ENCODE data around the gene ESYT1. TPM values are rescaled to one million over a fixed set of nuclear protein-coding genes. Genes with fewer than 3 reads are reported as not detected.

The ESYT1 gene
- polyA plus RNA-seq, 1 experiment: 127 TPM

DNA sequence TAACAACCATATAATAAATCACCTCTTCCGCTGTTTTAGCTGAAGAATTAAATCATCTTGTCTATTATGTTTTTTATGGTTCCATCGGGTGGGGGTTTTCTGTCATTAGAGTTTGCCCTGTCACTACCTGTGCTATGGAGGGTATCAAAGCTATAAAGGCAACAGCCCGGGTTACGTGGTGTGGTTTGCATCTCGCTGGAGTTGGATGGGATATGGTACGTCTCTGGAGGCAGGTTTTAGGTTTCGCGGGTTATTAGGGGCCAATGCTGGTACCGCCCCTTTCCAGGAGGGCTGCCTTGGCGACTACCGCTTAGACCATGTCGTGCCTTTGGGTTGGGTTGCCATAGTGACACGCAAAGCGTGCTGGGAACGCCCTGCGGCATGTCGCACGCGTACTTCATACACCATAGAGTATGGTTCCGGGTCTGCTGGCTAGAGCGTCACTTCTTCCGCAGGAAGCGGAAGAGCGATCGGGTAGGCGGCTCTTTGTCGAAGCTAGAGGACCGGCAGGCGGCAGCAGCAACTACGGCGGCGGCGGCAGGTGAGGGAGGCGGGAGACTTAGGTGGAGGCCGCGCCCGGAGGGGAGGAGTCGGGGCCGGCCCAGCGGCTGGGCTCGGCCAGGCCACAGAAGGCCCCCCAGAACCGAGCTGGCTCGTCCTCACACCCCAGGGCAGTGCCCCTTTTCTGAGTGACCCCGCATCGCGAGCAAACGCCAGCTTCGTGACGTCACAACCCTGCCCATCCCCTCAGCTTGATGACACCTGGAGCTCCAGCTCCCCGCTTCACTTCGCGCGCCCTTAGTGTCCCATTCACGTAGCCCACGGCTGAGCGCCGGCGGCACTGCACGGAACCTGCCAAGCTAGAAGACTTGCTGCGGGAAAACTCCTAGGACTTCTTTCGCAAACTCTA lies 10.0 kb upstream of the ESYT1 start, which contains the start of gene ZC3H10:
ZC3H10 (plus strand) TSS at position 489 of the 910 bp plus-strand sequence. CDS start 2,297 bp downstream, outside the sequence.
- ChIA-PET POLR2A (interaction anchor here (0.5 to 3.6 kb wide), 14 partner anchors 9 to 149 kb away, joined by 3 to 42 read pairs (median 6); partner anchors contain the start of genes ESYT1, MYL6, PA2G4 and RAB5B), CTCF (interaction anchor here (0.5 to 5.3 kb wide), 18 partner anchors 10 to 1910 kb away, joined by 3 to 96 read pairs (median 4); partner anchors contain the start of genes CNPY2, ESYT1, PA2G4 and RNF41)
- H3K27ac ChIP-seq (ENCODE audit: low read depth, low read length): peak within 1 kb of the TSS; percentile 90
- H3K4me3 ChIP-seq (ENCODE audit: low read depth, low read length): peak within 1 kb of the TSS; percentile 93
- no peaks in the 10 kb centered on the region for H3K27me3 ChIP-seq (ENCODE audit: control insufficient read depth, insufficient read depth, low read length)
- peak; percentile 99 for DNase-seq (ENCODE audit: low read depth, low spot score)
- peak; percentile 62 for TF ChIP-seq CTCF (IDR thresholded peaks at IDR 0.05; ENCODE audit: low read depth, low read length)
- no peaks in the 10 kb centered on the region; the same call in 1 of the 2 replicates for H3K9me3 ChIP-seq (ENCODE audit: control insufficient read depth, insufficient read depth, low read length)

- POLR2A ChIA-PET: interaction anchor here (0.6 to 3.6 kb wide), 17 partner anchors 9 to 150 kb away, joined by 3 to 42 read pairs (median 6); partner anchors contain the start of genes ESYT1, MYL6, PA2G4 and RAB5B
- peak overlapping the region; percentile 84 for H3K27ac ChIP-seq (ENCODE audit: low read depth, low read length)
- CTCF ChIA-PET: interaction anchor here (0.6 to 5.3 kb wide), 17 partner anchors 9 to 380 kb away, joined by 3 to 96 read pairs (median 4); partner anchors contain the start of genes CNPY2, ESYT1, PA2G4 and RNF41
- H3K9me3 ChIP-seq (ENCODE audit: control insufficient read depth, insufficient read depth, low read length): no peaks in the 10 kb centered on the region; the same call in 1 of the 2 replicates
- H3K27me3 ChIP-seq (ENCODE audit: control insufficient read depth, insufficient read depth, low read length): no peaks in the 10 kb centered on the region
- TF ChIP-seq CTCF (IDR thresholded peaks at IDR 0.05; ENCODE audit: low read depth, low read length): no peak
- DNase-seq (ENCODE audit: low read depth, low spot score): no peak
- H3K4me3 ChIP-seq (ENCODE audit: low read depth, low read length): peak overlapping the region; percentile 92
Measured at GRCh38 chr12:56118688-56119357, 9.2 kb upstream of the ESYT1 start.

DNA sequence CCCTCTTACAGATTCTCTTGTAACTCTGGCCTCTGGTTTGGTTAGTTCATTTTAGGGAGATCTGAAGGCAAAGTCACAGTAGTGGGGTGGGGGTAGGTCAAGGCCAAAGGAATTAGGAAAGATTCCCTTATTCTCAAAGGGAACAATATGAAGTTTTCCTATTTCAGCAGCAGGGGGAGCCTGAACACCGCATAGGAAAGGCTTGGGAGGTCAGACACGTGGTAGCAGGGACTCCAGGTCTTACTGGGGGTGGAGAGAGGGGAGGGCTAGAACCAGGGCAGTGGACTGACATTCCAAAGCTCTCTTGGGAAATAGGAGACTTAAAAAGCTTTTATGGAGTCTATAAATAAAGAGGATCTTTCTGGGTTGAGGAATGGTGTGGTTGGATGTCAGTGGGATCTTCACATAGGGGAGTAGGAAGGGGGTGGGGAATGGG lies 8.7 kb upstream of the ESYT1 start:
- H3K4me3 ChIP-seq (ENCODE audit: low read depth, low read length): peak overlapping the region; percentile 92
- POLR2A ChIA-PET: interaction anchor here (0.6 to 3.6 kb wide), 10 partner anchors 8 to 102 kb away, joined by 3 to 40 read pairs (median 4); partner anchors contain the start of genes ESYT1, MYL6, RNF41 and SMARCC2
- CTCF ChIA-PET: interaction anchor here (0.6 to 5.3 kb wide), 18 partner anchors 9 to 148 kb away, joined by 3 to 96 read pairs (median 5); partner anchors contain the start of genes ESYT1, MYL6, PA2G4 and RNF41

More for the DNA sequence above, 8.7 kb upstream of the ESYT1 start:
- H3K27me3 ChIP-seq (ENCODE audit: control insufficient read depth, insufficient read depth, low read length): no peaks in the 10 kb centered on the region
- no peaks in the 10 kb centered on the region; the same call in 1 of the 2 replicates for H3K9me3 ChIP-seq (ENCODE audit: control insufficient read depth, insufficient read depth, low read length)
- peak; percentile 90 for DNase-seq (ENCODE audit: low read depth, low spot score)
- H3K27ac ChIP-seq (ENCODE audit: low read depth, low read length): no peak overlapping the region
- peak; percentile 84 for TF ChIP-seq CTCF (IDR thresholded peaks at IDR 0.05; ENCODE audit: low read depth, low read length)
